HEK293T (cell line): ENCODE data around the gene SLC35B1.

ENCODE experiments used
- ARNT ChIP-seq: fragments of 450-650 bp; IDR thresholded peaks from 2 replicates; pipeline ENCODE4 v1.6.1; 2017; ENCODE audit warnings: mild to moderate bottlenecking
- ELF4 ChIP-seq: fragments of 450-650 bp; IDR thresholded peaks from 2 replicates; pipeline ENCODE4 v1.6.1; 2017; ENCODE audit warnings: antibody characterized with exemption
- LEF1 ChIP-seq: fragments of 450-650 bp; IDR thresholded peaks from 2 replicates; pipeline ENCODE4 v1.6.1; 2017; ENCODE audit warnings: mild to moderate bottlenecking, borderline replicate concordance
- NFRKB ChIP-seq: fragments of 450-650 bp; IDR thresholded peaks from 2 replicates; pipeline ENCODE4 v1.6.1; 2016; ENCODE audit warnings: mild to moderate bottlenecking, moderate library complexity
- SP1 ChIP-seq: fragments of 450-650 bp; IDR thresholded peaks from 2 replicates; pipeline ENCODE4 v1.6.1; 2017
- SUZ12 ChIP-seq: fragments of 450-650 bp; IDR thresholded peaks from 2 replicates; pipeline ENCODE4 v1.6.1; 2016; ENCODE audit warnings: mild to moderate bottlenecking

GRCh38 chr17:49747632-49748031 lies 39.9 kb upstream of the SLC35B1 start:
- TF ChIP-seq NFRKB (no peak), LEF1 (no peak), ARNT (no peak), SUZ12 (no peak), SP1 (no peak), ELF4 (no peak)
